Activated B cell treated with CpG ODN at 0.5 μM for 24 hours (primary cell): ENCODE measurements around the gene NOXRED1. TPM values are rescaled to one million over a fixed set of nuclear protein-coding genes. Genes with fewer than 3 reads are reported as not detected.
A peak's percentile ranks its signal among the peaks of the same experiment; 100 is the strongest.

ENCODE experiments used
- ATAC-seq: fragments of 200-7000 bp; cut with Tn5 transposase; one replicate; pipeline ENCODE4 v1.10.0; 2021; ENCODE audit warnings: low read depth, mild to moderate bottlenecking, moderate library complexity
- CTCF ChIA-PET: fragments of 350-600 bp; sonication (Branson Sonifier 250); formaldehyde crosslinking; loops from one replicate; lab custom pipeline; 2021; ENCODE audit warnings: antibody characterized with exemption; lab: Charles Lee
- POLR2A ChIA-PET: fragments of 350-600 bp; sonication (Branson Sonifier 250); formaldehyde crosslinking; loops from one replicate; lab custom pipeline; 2021; ENCODE audit warnings: antibody characterized with exemption; lab: Charles Lee
- DNase-seq: peaks from one replicate; pipeline ENCODE4 v3.0.0; 2022
- H3K27ac Mint-ChIP-seq: one replicate; pipeline ENCODE4 v1.8.0; 2020; ENCODE audit warnings: mixed read lengths
- H3K27me3 Mint-ChIP-seq: one replicate; pipeline ENCODE4 v1.8.0; 2021; ENCODE audit warnings: mixed read lengths
- H3K36me3 Mint-ChIP-seq: one replicate; pipeline ENCODE4 v1.8.0; 2021; ENCODE audit warnings: low read depth, mixed read lengths
- H3K4me1 Mint-ChIP-seq: one replicate; pipeline ENCODE4 v1.8.0; 2021; ENCODE audit warnings: mixed read lengths
- H3K4me3 Mint-ChIP-seq: one replicate; pipeline ENCODE4 v1.8.0; 2020; ENCODE audit warnings: mild to moderate bottlenecking, mixed read lengths
- H3K9me3 Mint-ChIP-seq: one replicate; pipeline ENCODE4 v1.8.0; 2020; ENCODE audit warnings: mixed read lengths
- CTCF ChIP-seq: fragments of 200-600 bp; IDR thresholded peaks from one replicate; pipeline ENCODE4 v1.8.0; 2022; ENCODE audit warnings: antibody characterized with exemption, mild to moderate bottlenecking
- intact Hi-C: fragments of 100-400 bp; cut with micrococcal nuclease; formaldehyde crosslinking; loops from one replicate; pipeline ENCODE4 v1.15.1; 2024
- total RNA-seq: library from RNA; stranded (reverse); gene quantifications from 2 replicates; pipeline ENCODE4 v1.2.3, GENCODE V29; 2022

NOXRED1 gene
- total RNA-seq, 1 donor from 2014 or later: 1.0 TPM

- Mint-ChIP-seq H3K36me3 (peaks cover 63% of the 10 kb centered on the region), H3K27ac (peak overlapping the region; percentile 79), H3K27me3 (no peaks in the 10 kb centered on the region), H3K4me3 (no peak overlapping the region), H3K4me1 (peaks cover 25% of the 10 kb centered on the region), H3K9me3 (no peaks in the 10 kb centered on the region)
- ATAC-seq: peak; percentile 84
- ChIA-PET POLR2A (interaction anchor here (1.6 kb wide), 2 partner anchors 27 kb away, joined by 5 read pairs; partner anchors contain the start of genes GSTZ1 and POMT2), CTCF (interaction anchor here (0.6 kb wide), 1 partner anchor 29 kb away, joined by 3 read pairs; the partner anchor contains the start of genes SAMD15 and TMED8)
- no peak for DNase-seq
- TF ChIP-seq CTCF: no peak
- intact Hi-C loops: loop anchor here (1.0 kb wide), 1 partner anchor 30 kb away; the partner anchor contains the start of genes SAMD15 and TMED8
Observed at GRCh38 chr14:77347751-77348150, 75.6 kb downstream of the NOXRED1 start.

GRCh38 chr14:77346495-77346894 is 76.8 kb downstream of the NOXRED1 start:
- ChIA-PET POLR2A (interaction anchor here (0.6 kb wide), 2 partner anchors 29 to 111 kb away, joined by 4 to 8 read pairs; partner anchors contain the start of gene VIPAS39), CTCF (no interaction called here)
- TF ChIP-seq CTCF: no peak
- H3K4me3 Mint-ChIP-seq: no peak overlapping the region
- no peak for ATAC-seq
- peak overlapping the region; percentile 50 for H3K27ac Mint-ChIP-seq
- peaks cover 72% of the 10 kb centered on the region for H3K36me3 Mint-ChIP-seq
- no peaks in the 10 kb centered on the region for H3K27me3 Mint-ChIP-seq
- intact Hi-C loops: no loop called here
- H3K4me1 Mint-ChIP-seq: peaks cover 23% of the 10 kb centered on the region
- DNase-seq: no peak
- H3K9me3 Mint-ChIP-seq: no peaks in the 10 kb centered on the region

GRCh38 chr14:77344377-77344996 is 78.8 kb downstream of the NOXRED1 start:
- H3K9me3 Mint-ChIP-seq: no peaks in the 10 kb centered on the region
- intact Hi-C loops: no loop called here
- ATAC-seq (no peak), DNase-seq (no peak)
- H3K36me3 Mint-ChIP-seq: peaks cover 75% of the 10 kb centered on the region
- POLR2A ChIA-PET: no interaction called here
- CTCF ChIA-PET: no interaction called here
- no peak for TF ChIP-seq CTCF
- H3K4me3 Mint-ChIP-seq: no peak overlapping the region
- H3K27me3 Mint-ChIP-seq: no peaks in the 10 kb centered on the region
- no peak overlapping the region for H3K27ac Mint-ChIP-seq
- peaks cover 20% of the 10 kb centered on the region for H3K4me1 Mint-ChIP-seq

Other genes starting within 250 kb of the NOXRED1 start
- gene TMEM63C, start 241.7 kb downstream of the NOXRED1 start, total RNA-seq: 0.15 and 1.5 TPM in 2 replicates
- not detected in 2 replicates for gene NGB, start 152.3 kb downstream of the NOXRED1 start, total RNA-seq
- gene POMT2, start 102.6 kb downstream of the NOXRED1 start, total RNA-seq: 28.7 and 30.8 TPM in 2 replicates
- 17.5 and 22.2 TPM in 2 replicates for gene GSTZ1, start 102.5 kb downstream of the NOXRED1 start, total RNA-seq
- gene TMED8, start 46.4 kb downstream of the NOXRED1 start, total RNA-seq: 29.9 and 31.3 TPM in 2 replicates
- 0.71 and 1.00 TPM in 2 replicates for gene SAMD15, start 46.1 kb downstream of the NOXRED1 start, total RNA-seq
- gene VIPAS39, start 34.1 kb upstream of the NOXRED1 start, total RNA-seq: 15.1 and 15.3 TPM in 2 replicates
- 169 and 175 TPM in 2 replicates for gene AHSA1, start 34.6 kb upstream of the NOXRED1 start, total RNA-seq
- 0.07 TPM in 1 of 2 replicates, not detected in the other for gene ISM2, start 75.3 kb upstream of the NOXRED1 start, total RNA-seq
- 34.1 and 43.8 TPM in 2 replicates for gene SPTLC2, start 193.1 kb upstream of the NOXRED1 start, total RNA-seq